ENCODE results near the gene ZMYND19. TPM values are rescaled to one million over a fixed set of nuclear protein-coding genes. Genes with fewer than 3 reads are reported as not detected.
"Not testable (repeated sequence)": the region's sequence is repeated elsewhere in the genome, so short reads cannot be mapped to it uniquely, and the experiment has no call there.

The ZMYND19 gene
- total and polyA plus RNA-seq, 11 donors = 6.8 to 20.5 (median 10.2) TPM

DNA sequence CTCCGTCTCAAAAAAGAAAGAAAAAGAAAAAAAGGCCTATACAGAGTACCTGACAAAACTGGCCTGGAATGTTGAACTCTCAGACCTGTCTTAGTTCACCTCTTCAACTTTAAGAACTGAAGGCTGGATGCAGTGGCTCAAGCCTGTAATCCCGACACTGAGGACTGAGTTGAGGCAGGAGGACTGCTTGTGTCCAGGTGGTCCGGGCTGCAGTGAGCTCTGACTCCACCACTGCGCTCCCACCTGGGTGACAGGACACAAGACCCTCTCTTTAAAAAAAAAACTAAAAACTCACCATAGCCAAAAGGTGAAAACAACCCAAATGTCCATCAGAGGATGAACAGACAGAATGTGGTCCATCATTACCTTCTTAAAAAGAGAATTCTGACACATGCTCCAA, 32.2 kb downstream of the ZMYND19 start:
- H3K36me3 ChIP-seq = peaks cover 0 to 85% (median 73%) of the 10 kb centered on the region in 9 donors
- WGBS, 4 donors = 92 to 98% (median 95%) methylated on average over 4 of the region's 4 CpGs
- H3K4me1 ChIP-seq = peaks cover 0 to 5% (median 0%) of the 10 kb centered on the region in 12 donors
- DNase-seq (no peak), ATAC-seq (no peak)
- no peaks in the 10 kb centered on the region for H3K27me3 ChIP-seq
- no peaks in the 10 kb centered on the region for H3K9me3 ChIP-seq
- TF ChIP-seq POLR2A (IDR thresholded peaks at IDR 0.05) = no peak
- TF ChIP-seq, protein P1, sequence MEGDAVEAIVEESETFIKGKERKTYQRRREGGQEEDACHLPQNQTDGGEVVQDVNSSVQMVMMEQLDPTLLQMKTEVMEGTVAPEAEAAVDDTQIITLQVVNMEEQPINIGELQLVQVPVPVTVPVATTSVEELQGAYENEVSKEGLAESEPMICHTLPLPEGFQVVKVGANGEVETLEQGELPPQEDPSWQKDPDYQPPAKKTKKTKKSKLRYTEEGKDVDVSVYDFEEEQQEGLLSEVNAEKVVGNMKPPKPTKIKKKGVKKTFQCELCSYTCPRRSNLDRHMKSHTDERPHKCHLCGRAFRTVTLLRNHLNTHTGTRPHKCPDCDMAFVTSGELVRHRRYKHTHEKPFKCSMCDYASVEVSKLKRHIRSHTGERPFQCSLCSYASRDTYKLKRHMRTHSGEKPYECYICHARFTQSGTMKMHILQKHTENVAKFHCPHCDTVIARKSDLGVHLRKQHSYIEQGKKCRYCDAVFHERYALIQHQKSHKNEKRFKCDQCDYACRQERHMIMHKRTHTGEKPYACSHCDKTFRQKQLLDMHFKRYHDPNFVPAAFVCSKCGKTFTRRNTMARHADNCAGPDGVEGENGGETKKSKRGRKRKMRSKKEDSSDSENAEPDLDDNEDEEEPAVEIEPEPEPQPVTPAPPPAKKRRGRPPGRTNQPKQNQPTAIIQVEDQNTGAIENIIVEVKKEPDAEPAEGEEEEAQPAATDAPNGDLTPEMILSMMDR (IDR thresholded peaks at IDR 0.05) = no peak
- no peak overlapping the region for H3K4me3 ChIP-seq
- no peak overlapping the region for H3K27ac ChIP-seq
- intact Hi-C loops (cut with DNase I) = no loop called here

DNA sequence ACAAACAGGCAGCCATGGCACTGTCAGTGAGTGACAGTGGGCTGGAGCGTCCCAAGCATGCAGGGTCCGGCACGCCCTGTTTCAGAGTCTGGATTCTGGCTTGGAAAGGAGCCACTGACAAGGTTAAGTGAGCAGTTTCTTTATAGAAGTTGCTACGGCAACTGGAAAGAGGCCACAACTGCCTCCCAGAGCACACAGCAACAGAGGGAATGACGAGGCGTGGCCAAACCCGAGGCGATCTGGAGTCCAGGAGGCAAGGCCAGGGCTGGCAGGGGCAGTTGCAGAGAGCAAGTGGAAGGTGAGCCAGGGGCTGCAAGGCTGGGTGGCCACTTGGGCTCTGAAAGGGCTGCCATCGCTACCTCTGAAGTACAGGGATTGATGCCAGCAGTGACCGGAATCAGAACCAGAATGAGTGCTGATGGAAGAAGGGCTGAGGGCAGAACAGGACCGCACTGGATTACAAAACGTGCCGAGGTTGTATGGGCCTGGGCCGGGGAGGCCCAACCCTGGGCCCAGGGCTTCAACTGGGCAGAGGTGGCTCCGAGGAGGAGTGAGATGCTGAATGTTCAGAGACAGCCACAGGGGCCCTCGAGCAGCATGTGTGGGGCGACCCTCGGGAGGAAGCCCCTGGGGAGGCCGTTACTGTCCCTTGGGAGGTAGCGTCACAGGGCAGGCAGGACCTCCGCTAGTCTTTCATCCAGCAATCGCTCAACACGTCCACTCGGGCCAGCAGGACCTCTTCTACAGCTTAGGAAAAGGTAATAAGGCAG, 34.1 kb downstream of the ZMYND19 start:
- Histone ChIP-seq H3K9me3 (no peaks in the 10 kb centered on the region), H3K27me3 (no peaks in the 10 kb centered on the region), H3K27ac (peak overlapping the region in 3 of 12 donors; percentile 12 to 58 (median 25)), H3K36me3 (peaks cover 0 to 71% (median 59%) of the 10 kb centered on the region in 9 donors), H3K4me1 (peaks cover 0 to 16% (median 6%) of the 10 kb centered on the region in 12 donors), H3K4me3 (no peak overlapping the region)
- intact Hi-C loops (cut with DNase I) = no loop called here
- no peak for TF ChIP-seq POLR2A (IDR thresholded peaks at IDR 0.05)
- TF ChIP-seq, protein P1 (IDR thresholded peaks at IDR 0.05) = no peak
- ATAC-seq (peak in 2 of 4 donors; percentile 19 to 21), DNase-seq (peak in 3 of 5 donors; percentile 53 to 61 (median 56))
- 77 to 79% (median 78%) methylated on average over 23 to 24 of the region's 24 CpGs for WGBS, 4 donors

DNA sequence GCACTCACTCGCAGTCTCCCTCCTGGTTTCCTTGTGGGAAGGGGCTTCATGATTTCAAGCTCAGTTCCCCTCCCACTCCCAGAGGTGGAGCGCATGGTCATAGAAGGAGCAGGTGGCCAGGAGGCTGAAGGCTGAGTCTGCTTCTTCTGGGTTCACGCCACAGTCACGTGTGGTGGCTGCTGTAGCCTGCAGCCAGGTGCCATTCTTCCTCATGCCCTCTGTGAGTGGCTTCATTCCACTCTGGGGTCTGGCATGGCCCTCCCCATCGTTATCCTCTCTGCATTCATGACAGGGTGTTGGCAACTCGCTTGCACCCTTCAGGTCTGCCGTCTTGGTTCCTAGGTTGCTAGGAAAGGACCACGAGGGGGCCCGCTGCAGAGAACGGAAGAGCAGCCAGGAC, 35.1 kb downstream of the ZMYND19 start:
- peak overlapping the region in 1 of 12 donors; percentile 25 for H3K27ac ChIP-seq
- no peaks in the 10 kb centered on the region for H3K27me3 ChIP-seq
- DNase-seq (peak in 1 of 5 donors; percentile 40), ATAC-seq (no peak)
- WGBS, 4 donors = 87 to 92% (median 89%) methylated on average over 8 to 10 of the region's 10 CpGs
- peaks cover 0 to 22% (median 6%) of the 10 kb centered on the region in 12 donors for H3K4me1 ChIP-seq
- no peak overlapping the region for H3K4me3 ChIP-seq
- no peaks in the 10 kb centered on the region for H3K9me3 ChIP-seq
- intact Hi-C loops (cut with DNase I) = no loop called here
- TF ChIP-seq, protein P1 (IDR thresholded peaks at IDR 0.05) = no peak
- no peak for TF ChIP-seq POLR2A (IDR thresholded peaks at IDR 0.05)
- peaks cover 0 to 66% (median 58%) of the 10 kb centered on the region in 9 donors for H3K36me3 ChIP-seq

GRCh38 chr9:137554349-137554748, 36.0 kb downstream of the ZMYND19 start:
- intact Hi-C loops (cut with DNase I) = no loop called here
- H3K4me3 ChIP-seq = no peak overlapping the region
- H3K9me3 ChIP-seq = no peaks in the 10 kb centered on the region
- peaks cover 0 to 31% (median 12%) of the 10 kb centered on the region in 12 donors for H3K4me1 ChIP-seq
- WGBS, 4 donors = 78 to 97% (median 89%) methylated on average over 1 of the region's 1 CpG
- no peak for DNase-seq
- peaks cover 0 to 61% (median 49%) of the 10 kb centered on the region in 9 donors for H3K36me3 ChIP-seq
- H3K27ac ChIP-seq = no peak overlapping the region
- no peak for ATAC-seq
- H3K27me3 ChIP-seq = no peaks in the 10 kb centered on the region
- TF ChIP-seq POLR2A (IDR thresholded peaks at IDR 0.05) = no peak
- TF ChIP-seq, protein P1 (IDR thresholded peaks at IDR 0.05) = no peak

GRCh38 chr9:137553654-137554053, 36.7 kb downstream of the ZMYND19 start:
- ATAC-seq = not testable (repeated sequence)

More at GRCh38 chr9:137553654-137554053, 36.7 kb downstream of the ZMYND19 start:
- peaks cover 0 to 58% (median 46%) of the 10 kb centered on the region in 9 donors for H3K36me3 ChIP-seq
- intact Hi-C loops (cut with DNase I) = loop anchor here in 2 of 10 donors (2.0 kb wide), 2 partner anchors 25 to 65 kb away; partner anchors contain the start of genes DPH7 (in 1 of the 2) and EHMT1 (in 1 of the 2)
- DNase-seq = peak in 1 of 5 donors; percentile 31
- H3K4me3 ChIP-seq, H3K9me3 ChIP-seq, H3K27me3 ChIP-seq, H3K27ac ChIP-seq: not testable (repeated sequence)
- WGBS, 4 donors = 78 to 91% (median 91%) methylated on average over 9 to 10 of the region's 10 CpGs
- peaks cover 0 to 35% (median 14%) of the 10 kb centered on the region in 12 donors for H3K4me1 ChIP-seq

Data from heart left ventricle (tissue), 16 donors.